Esophagus (tissue), 2 donors: ENCODE measurements around the gene LRRC75A. TPM values are rescaled to one million over a fixed set of nuclear protein-coding genes. Genes with fewer than 3 reads are reported as not detected.

Experiments
- H3K27ac ChIP-seq, 2 donors: one replicate each; pipeline ENCODE4 v1.5.1; 2013; ENCODE audit warnings: low read depth in 2 of 2, mild to moderate bottlenecking in 2 of 2, inconsistent platforms in 1 of 2, low read length in 1 of 2, moderate library complexity in 1 of 2
- H3K27me3 ChIP-seq, 2 donors: one replicate each; pipeline ENCODE4 v1.6.1; 2013; ENCODE audit warnings: low read length in 2 of 2, control low read depth in 1 of 2, mild to moderate bottlenecking in 1 of 2; ENCODE audit not compliant: insufficient read depth in 2 of 2, control insufficient read depth in 1 of 2
- H3K36me3 ChIP-seq, 2 donors: one replicate each; pipeline ENCODE4 v1.6.1; 2013; ENCODE audit warnings: low read length in 1 of 2; ENCODE audit not compliant: control insufficient read depth in 2 of 2, insufficient read depth in 2 of 2
- H3K4me1 ChIP-seq, 2 donors: one replicate each; pipeline ENCODE4 v1.6.1; 2013; ENCODE audit warnings: low read length in 1 of 2; ENCODE audit not compliant: control insufficient read depth in 2 of 2, insufficient read depth in 2 of 2
- H3K4me3 ChIP-seq, 2 donors: one replicate each; pipeline ENCODE4 v1.5.1; 2013; ENCODE audit warnings: low read length in 2 of 2, mild to moderate bottlenecking in 2 of 2, low read depth in 1 of 2, moderate library complexity in 1 of 2
- H3K9me3 ChIP-seq, 2 donors: one replicate each; pipeline ENCODE4 v1.6.1; 2013; ENCODE audit warnings: mild to moderate bottlenecking in 2 of 2, low read depth in 1 of 2, low read length in 1 of 2, moderate library complexity in 1 of 2; ENCODE audit not compliant: control insufficient read depth in 2 of 2, insufficient read depth in 1 of 2
- WGBS, 2 donors: extraction: QIAGEN DNeasy Blood & Tissue Kit; methylation state at CpG; one replicate each; pipeline ENCODE4 v1.1.7; 2013; 5-methylcytosine and 5-hydroxymethylcytosine counted together
- polyA plus RNA-seq, 2 donors: library from polyadenylated mRNA; stranded (reverse); fragments of 200-250 nt; gene quantifications; one replicate each; pipeline ENCODE4 v1.2.3, GENCODE V29; 2013
- donor health status: healthy with polysubstance abuse.
- donor health status: Bipolar disorder and iron deficiency.

LRRC75A gene
- polyA plus RNA-seq, 2 donors = 0.53 to 0.65 TPM

DNA sequence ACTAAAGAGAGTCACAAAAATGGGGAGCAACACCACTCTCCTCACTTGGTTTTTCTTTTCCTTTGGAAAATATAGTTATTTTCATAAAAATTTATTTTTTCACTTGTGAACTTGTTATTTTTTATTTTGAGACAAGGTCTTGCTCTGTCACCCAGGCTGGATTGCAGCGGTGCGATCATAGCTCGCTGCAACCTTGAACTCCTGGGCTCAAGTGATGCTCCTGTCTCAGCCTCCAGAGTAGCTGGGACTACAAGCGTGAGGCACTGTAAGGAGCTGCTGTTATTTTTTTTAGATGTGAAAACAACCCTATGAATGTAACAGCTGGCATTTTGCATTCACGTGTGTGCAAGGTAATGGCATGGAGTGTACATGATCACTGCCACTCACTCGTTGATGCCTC, 24.9 kb downstream of the LRRC75A start:
- WGBS, 2 donors = 89 to 93% methylated on average over 6 of the region's 6 CpGs
- Histone ChIP-seq H3K27me3 (no peaks in the 10 kb centered on the region), H3K9me3 (no peaks in the 10 kb centered on the region), H3K36me3 (no peaks in the 10 kb centered on the region), H3K4me3 (no peak overlapping the region), H3K4me1 (peaks cover 0 to 3% of the 10 kb centered on the region in 2 donors), H3K27ac (no peak overlapping the region)

DNA sequence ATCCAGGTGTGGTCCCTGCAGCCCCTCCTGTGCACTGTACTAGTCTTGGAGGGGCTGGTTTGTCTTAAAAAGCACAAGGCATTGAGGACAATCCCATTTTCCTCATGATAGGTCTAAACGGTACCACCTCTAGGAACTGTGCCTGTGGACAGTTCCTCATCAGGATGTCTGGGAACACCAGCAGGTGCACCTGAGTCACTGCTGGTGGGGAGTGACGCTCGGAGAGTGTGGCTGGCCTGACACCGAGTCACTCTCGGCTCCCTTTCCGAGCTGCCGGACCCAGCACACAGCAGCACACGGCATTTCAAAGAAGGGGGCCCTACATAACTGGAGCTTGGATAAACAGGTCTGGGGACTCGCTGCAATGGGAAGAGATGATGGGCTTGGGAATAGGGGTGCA, 25.6 kb downstream of the LRRC75A start:
- 71 to 79% methylated on average over 9 of the region's 9 CpGs for WGBS, 2 donors
- H3K27ac ChIP-seq = no peak overlapping the region

DNA sequence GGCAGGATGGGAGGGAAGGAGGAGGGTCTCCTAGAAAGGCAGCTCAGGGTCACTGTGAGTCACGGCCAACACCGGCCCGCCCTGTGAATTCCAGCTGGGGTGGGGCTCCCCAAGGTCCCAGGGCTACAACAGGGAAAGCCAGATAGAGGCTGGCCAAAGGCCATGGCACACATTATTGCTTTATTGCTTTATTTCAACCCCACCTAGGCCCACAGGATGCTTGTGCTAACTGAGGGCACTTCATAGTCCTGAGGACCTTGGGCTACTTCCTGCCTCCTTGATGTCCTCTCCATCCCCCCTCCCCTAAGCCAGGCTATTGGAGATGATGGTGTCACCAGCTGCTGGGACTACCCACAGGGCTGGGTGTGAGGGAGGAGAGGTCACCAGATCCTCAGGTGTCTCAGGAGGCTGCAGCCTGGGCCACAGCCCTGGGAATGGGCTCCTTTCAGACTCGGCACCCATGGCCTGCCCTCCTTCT, 26.1 kb downstream of the LRRC75A start:
- H3K4me3 ChIP-seq = no peak overlapping the region
- H3K27me3 ChIP-seq = no peaks in the 10 kb centered on the region
- no peak overlapping the region for H3K27ac ChIP-seq
- no peaks in the 10 kb centered on the region for H3K36me3 ChIP-seq
- 68% methylated on average over 4 of the region's 4 CpGs for WGBS, 2 donors
- H3K9me3 ChIP-seq = no peaks in the 10 kb centered on the region
- peaks cover 0 to 3% of the 10 kb centered on the region in 2 donors for H3K4me1 ChIP-seq

More for the DNA sequence above, 25.6 kb downstream of the LRRC75A start:
- H3K9me3 ChIP-seq = no peaks in the 10 kb centered on the region
- no peak overlapping the region for H3K4me3 ChIP-seq
- peaks cover 0 to 3% of the 10 kb centered on the region in 2 donors for H3K4me1 ChIP-seq
- H3K27me3 ChIP-seq = no peaks in the 10 kb centered on the region
- no peaks in the 10 kb centered on the region for H3K36me3 ChIP-seq

DNA sequence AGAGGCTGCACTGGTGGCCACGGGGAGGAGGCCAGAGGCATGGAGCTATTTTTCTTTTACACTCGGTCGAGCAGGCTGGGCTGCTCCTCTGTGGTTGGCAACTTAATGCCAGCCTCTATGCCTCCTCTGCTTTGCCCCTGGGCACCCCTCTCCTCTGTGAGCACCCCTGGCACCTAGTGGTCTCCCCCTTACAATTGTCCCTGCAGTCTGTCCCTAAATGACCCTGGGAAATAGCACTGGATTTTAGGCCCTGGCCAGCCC, 27.0 kb downstream of the LRRC75A start:
- H3K27ac ChIP-seq = no peak overlapping the region
- WGBS, 2 donors = 78 to 83% methylated on average over 3 of the region's 3 CpGs
- no peaks in the 10 kb centered on the region for H3K36me3 ChIP-seq
- no peak overlapping the region for H3K4me3 ChIP-seq
- no peaks in the 10 kb centered on the region for H3K9me3 ChIP-seq
- peaks cover 0 to 3% of the 10 kb centered on the region in 2 donors for H3K4me1 ChIP-seq
- H3K27me3 ChIP-seq = no peaks in the 10 kb centered on the region

DNA sequence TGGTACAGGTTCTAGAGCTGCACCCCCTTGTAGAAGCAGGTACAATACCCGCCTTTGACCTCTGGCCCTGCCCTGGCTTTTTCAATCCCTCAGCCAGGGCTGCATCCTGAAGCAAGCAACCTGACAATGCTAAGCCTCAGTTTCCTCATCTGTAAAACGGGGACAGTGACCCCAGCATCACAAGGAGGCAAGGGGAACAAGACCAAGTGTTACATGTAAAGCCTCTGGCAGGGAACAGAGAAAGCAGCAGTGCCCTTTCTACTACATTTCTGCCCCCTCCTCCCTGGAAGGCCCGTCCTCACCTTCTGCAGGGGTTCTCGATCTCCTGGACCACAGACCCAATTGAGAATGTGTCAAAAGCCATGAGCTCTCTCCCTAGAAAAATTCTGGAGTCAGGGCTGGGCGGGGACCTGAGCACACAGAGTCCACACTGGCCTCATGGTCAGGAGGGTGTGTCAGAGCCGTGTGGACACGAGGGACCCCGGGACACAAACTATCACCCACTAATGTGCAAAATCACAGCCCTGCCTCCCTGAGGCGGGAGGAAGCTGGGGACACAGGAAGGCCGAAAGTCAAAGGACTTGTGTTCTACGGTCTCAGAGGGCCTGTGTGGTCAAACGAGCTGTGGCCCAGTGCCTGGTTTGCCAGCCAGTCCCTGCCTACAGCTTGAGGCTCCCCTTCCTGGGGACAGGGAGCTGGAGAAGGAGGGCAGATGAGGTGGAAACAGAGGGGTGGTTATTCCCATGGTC, 27.5 kb downstream of the LRRC75A start:
- Histone ChIP-seq H3K4me3 (no peak overlapping the region), H3K4me1 (peaks cover 0 to 3% of the 10 kb centered on the region in 2 donors), H3K36me3 (no peaks in the 10 kb centered on the region), H3K9me3 (no peaks in the 10 kb centered on the region), H3K27me3 (no peaks in the 10 kb centered on the region), H3K27ac (no peak overlapping the region)
- WGBS, 2 donors = 79 to 84% methylated on average over 12 of the region's 12 CpGs

DNA sequence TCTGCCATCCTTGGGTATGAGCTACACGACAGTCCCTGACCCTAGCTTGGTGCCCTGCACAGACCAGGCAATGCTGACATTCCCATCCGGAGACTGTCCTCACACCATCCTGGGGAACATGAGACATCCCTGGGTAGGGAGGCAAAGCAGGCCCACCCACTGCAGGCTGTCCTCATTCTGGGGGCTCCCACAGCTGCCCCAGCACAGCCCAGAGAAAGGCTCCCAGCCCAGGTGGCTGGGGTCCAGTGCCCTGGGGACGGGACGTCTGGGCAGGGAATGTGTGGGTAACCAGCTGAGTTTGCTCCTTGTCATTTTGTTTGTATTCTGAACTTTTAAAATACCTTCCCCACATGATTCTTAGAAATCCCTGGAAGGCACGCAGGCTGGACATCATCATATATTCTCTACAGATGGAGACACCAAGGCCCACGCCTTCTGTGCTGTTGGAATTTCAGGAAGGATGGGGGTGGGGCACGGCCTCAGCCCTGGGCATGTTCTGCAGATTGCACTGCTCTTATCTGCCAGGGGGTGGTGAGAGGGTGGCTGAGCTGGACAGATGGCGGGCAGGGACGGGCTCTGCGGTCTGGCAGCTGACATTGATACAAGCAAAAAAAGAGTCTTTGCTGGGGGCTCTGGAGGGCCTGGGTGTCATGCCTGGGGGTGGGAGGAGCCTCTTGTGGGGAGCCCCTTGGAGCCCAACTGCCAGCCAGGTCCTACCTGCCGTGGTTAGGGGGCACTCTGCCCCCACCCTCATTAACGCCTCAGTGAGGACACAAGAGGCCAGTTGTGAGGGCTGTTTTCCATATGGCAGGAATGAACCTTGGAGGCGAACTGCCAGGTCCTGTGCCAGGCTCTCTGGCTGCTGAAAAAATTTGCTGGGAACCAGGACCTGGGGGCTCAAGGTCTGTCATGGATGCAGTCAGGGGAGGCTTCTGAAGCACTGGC, 28.4 kb downstream of the LRRC75A start:
- H3K9me3 ChIP-seq = no peaks in the 10 kb centered on the region
- no peaks in the 10 kb centered on the region for H3K27me3 ChIP-seq
- whole genome bisulfite sequencing, 2 donors = 60 to 72% methylated on average over 13 of the region's 13 CpGs
- H3K27ac ChIP-seq = no peak overlapping the region
- H3K36me3 ChIP-seq = no peaks in the 10 kb centered on the region
- H3K4me3 ChIP-seq = no peak overlapping the region
- H3K4me1 ChIP-seq = peaks cover 0 to 3% of the 10 kb centered on the region in 2 donors

DNA sequence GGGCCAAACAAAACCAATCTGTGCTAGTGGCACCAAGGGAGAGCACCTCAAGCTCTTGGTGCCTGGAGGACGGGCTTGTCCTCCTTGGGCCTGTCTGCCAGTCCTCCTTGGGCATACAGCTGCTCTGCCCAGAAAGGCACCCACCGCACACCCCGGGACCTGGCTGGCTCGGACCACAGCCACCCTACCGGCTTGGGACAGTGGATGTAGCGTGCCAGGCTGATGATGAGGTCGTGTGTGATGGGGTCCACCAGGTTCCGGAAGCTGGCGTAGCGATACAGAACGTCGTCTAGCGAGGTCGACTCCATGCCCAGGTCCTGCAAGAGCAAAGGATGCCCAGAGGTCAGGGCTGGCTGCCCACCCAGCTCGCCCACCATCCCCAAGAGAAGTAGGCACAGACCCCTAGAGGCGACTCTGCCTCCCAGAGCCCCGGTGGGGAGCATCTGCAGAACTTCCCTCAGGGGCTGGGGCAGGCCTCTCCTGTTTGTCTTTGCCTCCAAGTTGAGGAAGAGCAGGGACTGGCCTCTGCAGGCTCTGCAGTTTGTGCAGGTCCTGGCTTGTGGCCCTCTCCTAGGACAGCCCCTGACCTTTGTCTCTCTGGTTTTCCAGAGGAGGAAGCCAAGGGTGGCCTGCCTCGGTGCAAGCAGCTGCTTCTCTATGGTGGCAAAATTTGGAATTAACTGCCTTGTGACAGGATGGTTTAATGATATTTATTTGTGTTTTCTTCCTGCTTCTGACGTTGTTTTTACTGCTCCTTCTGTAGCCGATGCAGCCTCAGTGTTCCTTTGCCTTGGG, 29.7 kb downstream of the LRRC75A start:
- peaks cover 0 to 3% of the 10 kb centered on the region in 2 donors for H3K4me1 ChIP-seq
- no peak overlapping the region for H3K27ac ChIP-seq
- WGBS, 2 donors = 83 to 92% methylated on average over 20 of the region's 20 CpGs
- H3K27me3 ChIP-seq = no peaks in the 10 kb centered on the region
- no peaks in the 10 kb centered on the region for H3K36me3 ChIP-seq
- H3K9me3 ChIP-seq = no peaks in the 10 kb centered on the region
- H3K4me3 ChIP-seq = no peak overlapping the region

DNA sequence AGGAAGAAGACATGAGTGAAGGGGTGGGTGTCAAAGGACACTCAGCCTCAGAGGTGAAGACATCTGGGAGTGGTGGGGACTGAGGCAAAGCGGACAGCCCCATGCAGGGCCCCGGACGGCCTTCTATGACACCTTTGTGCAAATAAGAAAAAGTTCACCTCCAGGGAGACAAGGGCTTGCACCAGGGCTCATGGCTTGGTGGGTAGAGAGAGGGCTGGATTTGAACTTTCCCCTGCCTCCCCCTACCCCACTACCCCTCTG, 30.5 kb downstream of the LRRC75A start:
- WGBS, 2 donors = 97 to 100% methylated on average over 3 of the region's 3 CpGs
- no peak overlapping the region for H3K27ac ChIP-seq
- peaks cover 0 to 3% of the 10 kb centered on the region in 2 donors for H3K4me1 ChIP-seq
- no peak overlapping the region for H3K4me3 ChIP-seq
- no peaks in the 10 kb centered on the region for H3K9me3 ChIP-seq
- H3K36me3 ChIP-seq = peaks cover 0 to 2% of the 10 kb centered on the region in 2 donors
- no peaks in the 10 kb centered on the region for H3K27me3 ChIP-seq

DNA sequence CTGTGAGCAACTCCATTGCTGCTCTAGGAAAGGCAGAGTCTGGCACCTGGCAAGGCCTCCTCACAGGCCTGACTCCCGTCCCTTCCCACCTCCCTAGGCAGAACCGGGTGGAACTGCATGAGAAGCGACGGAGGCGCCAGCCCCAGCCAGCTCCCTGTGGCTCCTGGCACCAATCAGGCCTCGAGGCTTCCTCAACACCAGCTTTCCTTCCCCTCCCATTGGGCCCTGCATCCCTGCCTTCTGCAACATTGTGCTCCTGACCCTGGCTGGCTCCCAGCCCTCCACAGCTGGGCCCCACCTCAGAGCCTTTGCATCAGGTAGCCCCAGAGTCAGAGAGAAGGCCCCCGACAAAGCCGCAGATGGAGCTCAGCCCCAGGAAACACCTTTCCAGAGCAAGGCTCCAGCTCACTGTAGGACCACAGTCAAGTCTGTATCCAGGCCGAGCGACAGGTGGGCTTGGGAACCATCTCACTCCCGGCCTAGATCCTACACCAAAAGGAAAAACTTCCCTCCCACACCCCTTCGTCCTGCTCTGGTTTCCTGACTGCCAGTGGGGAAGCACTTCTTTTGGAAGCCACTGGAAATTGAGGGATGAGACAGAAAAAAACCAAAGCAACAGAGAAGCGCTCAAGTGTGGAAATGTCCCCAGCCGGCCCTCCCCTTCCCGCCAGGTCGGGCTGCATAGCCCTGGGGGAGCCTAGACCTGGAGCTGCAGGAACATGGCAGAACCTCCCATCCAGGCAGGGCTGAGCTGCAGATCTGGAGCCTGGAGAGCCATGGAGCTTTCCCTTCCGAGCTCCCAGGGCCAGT, 31.0 kb downstream of the LRRC75A start:
- peaks cover 0 to 4% of the 10 kb centered on the region in 2 donors for H3K36me3 ChIP-seq
- no peak overlapping the region for H3K4me3 ChIP-seq
- H3K27ac ChIP-seq = no peak overlapping the region
- no peaks in the 10 kb centered on the region for H3K9me3 ChIP-seq
- 91 to 92% methylated on average over 17 of the region's 17 CpGs for WGBS, 2 donors
- H3K27me3 ChIP-seq = no peaks in the 10 kb centered on the region
- peaks cover 0 to 3% of the 10 kb centered on the region in 2 donors for H3K4me1 ChIP-seq
